Peyer's patch (tissue), 4 donors: ENCODE data around the gene CAPN5. TPM values are rescaled to one million over a fixed set of nuclear protein-coding genes. Genes with fewer than 3 reads are reported as not detected.
A peak's percentile ranks its signal among the peaks of the same experiment; 100 is the strongest.

Experiments
- DNase-seq, 3 donors: peaks; one replicate each; pipeline ENCODE4 v3.0.0-alpha.2; 2017 to 2019
- H3K27ac ChIP-seq, 4 donors: fragments of 200-600 bp; sonication (generic); one replicate each; pipeline ENCODE4 v1.5.1; 2016 to 2019
- H3K27me3 ChIP-seq, 2 donors: fragments of 200-600 bp; sonication (generic); one replicate each; pipeline ENCODE4 v1.5.1; 2019
- H3K36me3 ChIP-seq, 3 donors: fragments of 200-600 bp; sonication (generic); one replicate each; pipeline ENCODE4 v1.5.1; 2016 to 2019
- H3K4me1 ChIP-seq, 4 donors: fragments of 200-600 bp; sonication (generic); one replicate each; pipeline ENCODE4 v1.5.1; 2016 to 2019
- H3K4me3 ChIP-seq, 4 donors: fragments of 200-600 bp; sonication (generic); 1 replicate in 3 of 4; 2 replicates in 1 of 4; pipeline ENCODE4 v1.5.1; 2016 to 2019; ENCODE audit warnings: mild to moderate bottlenecking in 1 of 4
- H3K9me3 ChIP-seq, 4 donors: fragments of 200-600 bp; sonication (generic); one replicate each; pipeline ENCODE4 v1.5.1; 2016 to 2019; ENCODE audit warnings: mild to moderate bottlenecking in 1 of 4
- CTCF ChIP-seq, 6 experiments: fragments of 450-650 bp in 4 of 6; fragments of 200-600 bp in 2 of 6; sonication (generic) in 1 of 6; IDR thresholded peaks; one replicate each; pipeline ENCODE4 v1.5.1; 2017 to 2019; ENCODE audit warnings: antibody characterized with exemption in 6 of 6, mild to moderate bottlenecking in 3 of 6, moderate library complexity in 1 of 6
- POLR2A ChIP-seq, 2 donors: fragments of 450-650 bp; IDR thresholded peaks; one replicate each; pipeline ENCODE4 v1.5.1; 2017; ENCODE audit warnings: antibody characterized with exemption in 2 of 2, mild to moderate bottlenecking in 2 of 2, moderate library complexity in 2 of 2
- total RNA-seq, 4 donors: library from RNA; depleted of rRNA; stranded (reverse); fragments of >200 nt; gene quantifications; one replicate each; pipeline ENCODE4 v1.1.0, GENCODE V29; 2016

Gene CAPN5
- total RNA-seq, 4 donors from 2014 or later = 75.9 to 203 (median 162) TPM

GRCh38 chr11:77089004-77089545, 22.3 kb downstream of the CAPN5 start:
- H3K27ac ChIP-seq = peak overlapping the region in 3 of 4 donors; percentile 82 to 99 (median 98)

GRCh38 chr11:77090046-77090372, 23.2 kb downstream of the CAPN5 start:
- Histone ChIP-seq H3K27me3 (no peaks in the 10 kb centered on the region), H3K36me3 (peaks cover 0 to 12% (median 0%) of the 10 kb centered on the region in 3 donors), H3K4me1 (peaks cover 0 to 66% (median 15%) of the 10 kb centered on the region in 4 donors), H3K9me3 (no peaks in the 10 kb centered on the region), H3K4me3 (no peak overlapping the region), H3K27ac (peak overlapping the region in 3 of 4 donors; percentile 3 to 99 (median 23))
- no peak for TF ChIP-seq POLR2A (IDR thresholded peaks at IDR 0.05)
- no peak for TF ChIP-seq CTCF (IDR thresholded peaks at IDR 0.05)
- no peak for DNase-seq

More at GRCh38 chr11:77089004-77089545, 22.3 kb downstream of the CAPN5 start:
- Histone ChIP-seq H3K27me3 (no peaks in the 10 kb centered on the region), H3K4me1 (peaks cover 0 to 68% (median 15%) of the 10 kb centered on the region in 4 donors), H3K4me3 (no peak overlapping the region), H3K9me3 (no peaks in the 10 kb centered on the region), H3K36me3 (peaks cover 0 to 17% (median 0%) of the 10 kb centered on the region in 3 donors)
- peak in 1 of 3 donors; percentile 47 for DNase-seq
- no peak for TF ChIP-seq CTCF (IDR thresholded peaks at IDR 0.05)
- no peak for TF ChIP-seq POLR2A (IDR thresholded peaks at IDR 0.05)

GRCh38 chr11:77090373-77091111, 23.8 kb downstream of the CAPN5 start:
- Histone ChIP-seq H3K4me3 (no peak overlapping the region), H3K27me3 (no peaks in the 10 kb centered on the region), H3K9me3 (no peaks in the 10 kb centered on the region), H3K27ac (peak overlapping the region in 3 of 4 donors; percentile 3 to 99 (median 23)), H3K4me1 (peaks cover 0 to 66% (median 19%) of the 10 kb centered on the region in 4 donors), H3K36me3 (peaks cover 0 to 9% (median 0%) of the 10 kb centered on the region in 3 donors)
- DNase-seq = peak in 1 of 3 donors; percentile 52
- TF ChIP-seq CTCF (IDR thresholded peaks at IDR 0.05) (no peak), POLR2A (IDR thresholded peaks at IDR 0.05) (no peak)

GRCh38 chr11:77091146-77091940, 24.6 kb downstream of the CAPN5 start:
- peaks cover 0 to 63% (median 18%) of the 10 kb centered on the region in 4 donors for H3K4me1 ChIP-seq
- peak overlapping the region in 2 of 4 donors; percentile 23 to 99 for H3K27ac ChIP-seq

More at GRCh38 chr11:77091146-77091940, 24.6 kb downstream of the CAPN5 start:
- peak; percentile 70 to 94 (median 92) for DNase-seq
- Histone ChIP-seq H3K27me3 (no peaks in the 10 kb centered on the region), H3K36me3 (peaks cover 0 to 7% (median 0%) of the 10 kb centered on the region in 3 donors), H3K4me3 (no peak overlapping the region), H3K9me3 (no peaks in the 10 kb centered on the region)
- TF ChIP-seq POLR2A (IDR thresholded peaks at IDR 0.05) (peak in 1 of 2 donors; percentile 34), CTCF (IDR thresholded peaks at IDR 0.05) (peak; percentile 79 to 99 (median 90))
